ENCODE results near the gene EMX1.

EMX1 gene

DNA sequence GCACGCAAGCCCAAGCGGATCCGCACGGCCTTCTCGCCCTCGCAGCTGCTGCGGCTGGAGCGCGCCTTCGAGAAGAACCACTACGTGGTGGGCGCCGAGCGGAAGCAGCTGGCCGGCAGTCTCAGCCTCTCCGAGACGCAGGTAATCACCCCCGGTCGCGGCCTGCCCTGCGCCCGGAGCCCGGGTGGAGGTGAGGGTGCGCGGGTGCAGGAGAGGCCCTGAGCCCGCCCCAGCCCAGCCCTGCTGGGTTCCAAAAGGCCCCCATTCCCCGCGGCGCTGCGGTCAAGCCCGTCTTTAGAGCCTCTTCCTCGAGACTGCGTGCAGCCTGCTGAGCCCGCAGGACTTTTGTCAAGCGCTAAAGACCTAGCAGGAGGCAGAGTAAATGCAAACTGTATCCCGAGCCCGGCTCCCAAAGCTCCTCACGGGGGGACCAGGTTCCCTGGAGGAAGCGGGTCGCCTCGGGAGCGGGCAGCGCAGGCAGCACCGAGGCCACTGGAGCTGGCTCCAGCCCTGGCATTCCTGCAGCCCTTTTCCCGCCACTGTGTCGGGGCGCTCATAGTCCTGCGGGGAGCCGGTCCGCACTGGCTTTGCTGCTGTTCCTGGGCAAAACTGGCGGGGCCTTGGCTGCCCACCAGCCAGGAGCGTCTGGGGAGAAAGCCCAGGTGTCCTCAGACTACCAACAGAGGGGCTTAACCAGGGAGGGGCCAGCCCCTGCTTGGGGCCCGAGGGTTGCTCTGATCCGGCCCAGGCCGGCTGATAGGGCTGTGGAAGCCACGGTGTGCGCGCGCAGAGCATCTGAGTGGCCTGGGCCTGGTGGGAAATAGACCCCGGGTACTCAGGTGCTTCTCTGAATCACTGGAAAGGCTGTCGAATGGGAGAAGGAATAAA, 7.3 kb downstream of the EMX1 start:
- no peak for DNase-seq (ENCODE audit: low read depth in 2 of 2)

DNA sequence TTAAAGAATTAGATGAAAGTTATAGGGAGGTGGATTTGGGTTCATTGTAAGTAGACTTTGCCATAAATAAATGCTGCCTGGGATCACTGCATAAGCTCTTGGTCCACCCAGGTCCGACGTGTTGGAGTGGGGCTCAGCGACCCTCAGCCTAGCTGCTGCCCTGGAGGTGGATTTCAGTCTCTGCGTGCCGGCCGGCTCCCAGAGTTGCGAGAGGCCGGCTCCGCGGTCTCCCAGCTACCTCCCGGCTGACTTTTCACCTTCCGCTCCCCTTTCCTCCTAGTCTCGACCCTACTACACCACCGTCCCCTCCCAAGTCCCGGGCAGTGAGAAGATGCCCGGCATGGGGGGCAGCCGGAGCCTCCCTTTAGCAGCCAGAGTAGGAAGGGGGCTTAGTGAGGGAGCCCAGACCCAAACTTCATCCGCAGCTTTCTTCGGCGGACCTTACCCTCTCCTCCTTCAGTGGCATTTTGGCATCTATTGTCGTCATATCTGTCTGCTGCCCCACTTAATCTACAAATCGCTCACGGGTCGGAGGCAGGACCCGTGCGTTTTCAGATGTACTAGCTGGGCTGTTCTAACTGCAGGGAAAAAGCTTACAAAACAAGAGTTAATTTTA, 8.1 kb downstream of the EMX1 start:
- no peak for DNase-seq (ENCODE audit: low read depth in 2 of 2)

DNA sequence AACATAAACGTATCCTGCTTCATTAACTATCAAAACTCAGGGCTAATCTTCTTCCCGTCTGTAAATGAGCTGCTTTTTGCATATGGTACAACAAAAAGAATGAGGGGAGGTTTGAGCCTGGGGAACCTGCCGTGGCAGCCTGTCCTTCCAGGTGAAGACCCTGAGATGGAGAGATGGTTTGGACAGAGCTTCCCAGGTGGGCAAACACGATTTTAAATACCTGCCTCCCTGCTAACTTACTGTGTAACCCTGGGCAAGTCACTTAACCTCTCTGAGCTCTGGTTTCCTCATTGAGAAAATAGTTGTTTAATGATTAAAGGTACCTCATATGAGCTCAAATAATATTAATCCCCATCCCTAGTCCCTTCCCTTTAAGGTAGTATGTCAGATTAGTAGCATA, 9.0 kb downstream of the EMX1 start:
- DNase-seq (ENCODE audit: low read depth in 2 of 2), result no peak

GRCh38 chr2:72926811-72927465, 9.6 kb downstream of the EMX1 start:
- no peak for DNase-seq (ENCODE audit: low read depth in 2 of 2)

- DNase-seq (ENCODE audit: low read depth in 2 of 2), result no peak
Measured at GRCh38 chr2:72927619-72928550, 10.6 kb downstream of the EMX1 start.

DNA sequence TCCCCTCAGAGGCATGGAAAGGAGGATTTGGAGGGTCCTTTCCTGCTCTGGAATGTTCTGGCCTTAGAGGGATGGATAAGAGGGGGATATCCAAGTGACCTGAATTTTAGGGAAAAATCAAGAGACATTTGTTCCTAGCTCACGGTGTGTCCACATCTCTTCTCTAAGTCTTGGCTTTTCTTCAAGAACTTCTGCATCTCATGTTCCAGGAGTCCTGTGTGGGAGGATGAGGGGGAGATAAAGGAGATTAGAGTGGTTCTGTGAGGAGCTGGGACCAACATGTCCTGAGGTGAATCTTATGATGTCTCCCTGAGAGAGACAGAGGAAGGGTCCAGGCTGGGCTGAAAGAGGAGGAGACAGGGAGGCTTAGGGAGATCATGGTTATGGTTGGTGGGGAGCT, 11.7 kb downstream of the EMX1 start:
- no peak for DNase-seq (ENCODE audit: low read depth in 2 of 2)

DNA sequence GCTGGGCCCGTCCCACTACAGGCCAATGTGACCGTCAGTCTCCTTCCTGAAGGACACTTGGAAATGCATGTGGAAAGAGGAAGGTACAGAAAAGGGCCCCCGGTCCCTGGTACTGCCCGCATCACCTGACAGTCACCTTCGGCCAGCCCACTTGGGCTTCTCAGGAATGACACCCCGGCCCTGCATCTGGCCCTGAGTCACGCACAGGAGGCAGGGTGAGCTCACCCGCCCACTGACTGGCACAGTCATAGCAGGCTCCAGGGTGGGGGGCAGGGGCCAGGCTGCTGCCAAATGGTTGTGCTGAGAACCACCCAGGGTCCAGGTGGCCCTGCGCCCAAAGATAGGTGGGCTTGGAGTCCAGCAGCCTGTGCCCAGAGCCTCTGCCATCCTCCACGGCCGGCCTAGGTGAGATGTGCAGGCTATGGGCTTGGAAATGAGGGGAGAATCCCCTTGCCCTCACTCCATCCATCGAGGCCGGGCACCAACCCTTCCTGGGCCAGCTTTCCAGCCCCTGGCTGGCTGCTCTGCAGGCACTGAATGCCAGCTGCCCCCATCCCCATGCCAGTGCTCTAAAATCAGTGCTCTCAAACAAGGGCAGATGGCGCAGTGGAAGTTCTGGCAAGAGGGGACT, 14.1 kb downstream of the EMX1 start:
- DNase-seq (ENCODE audit: low read depth in 2 of 2), result no peak

GRCh38 chr2:72932045-72932740, 14.9 kb downstream of the EMX1 start:
- no peak for DNase-seq (ENCODE audit: low read depth in 2 of 2)

GRCh38 chr2:72932805-72933204, 15.5 kb downstream of the EMX1 start:
- DNase-seq (ENCODE audit: low read depth in 2 of 2), result no peak

GRCh38 chr2:72933207-72933606, 15.9 kb downstream of the EMX1 start:
- no peak for DNase-seq (ENCODE audit: low read depth in 2 of 2)

DNA sequence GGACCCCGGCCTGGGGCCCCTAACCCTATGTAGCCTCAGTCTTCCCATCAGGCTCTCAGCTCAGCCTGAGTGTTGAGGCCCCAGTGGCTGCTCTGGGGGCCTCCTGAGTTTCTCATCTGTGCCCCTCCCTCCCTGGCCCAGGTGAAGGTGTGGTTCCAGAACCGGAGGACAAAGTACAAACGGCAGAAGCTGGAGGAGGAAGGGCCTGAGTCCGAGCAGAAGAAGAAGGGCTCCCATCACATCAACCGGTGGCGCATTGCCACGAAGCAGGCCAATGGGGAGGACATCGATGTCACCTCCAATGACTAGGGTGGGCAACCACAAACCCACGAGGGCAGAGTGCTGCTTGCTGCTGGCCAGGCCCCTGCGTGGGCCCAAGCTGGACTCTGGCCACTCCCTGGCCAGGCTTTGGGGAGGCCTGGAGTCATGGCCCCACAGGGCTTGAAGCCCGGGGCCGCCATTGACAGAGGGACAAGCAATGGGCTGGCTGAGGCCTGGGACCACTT, 16.4 kb downstream of the EMX1 start:
- DNase-seq (ENCODE audit: low read depth in 2 of 2), result no peak

DNA sequence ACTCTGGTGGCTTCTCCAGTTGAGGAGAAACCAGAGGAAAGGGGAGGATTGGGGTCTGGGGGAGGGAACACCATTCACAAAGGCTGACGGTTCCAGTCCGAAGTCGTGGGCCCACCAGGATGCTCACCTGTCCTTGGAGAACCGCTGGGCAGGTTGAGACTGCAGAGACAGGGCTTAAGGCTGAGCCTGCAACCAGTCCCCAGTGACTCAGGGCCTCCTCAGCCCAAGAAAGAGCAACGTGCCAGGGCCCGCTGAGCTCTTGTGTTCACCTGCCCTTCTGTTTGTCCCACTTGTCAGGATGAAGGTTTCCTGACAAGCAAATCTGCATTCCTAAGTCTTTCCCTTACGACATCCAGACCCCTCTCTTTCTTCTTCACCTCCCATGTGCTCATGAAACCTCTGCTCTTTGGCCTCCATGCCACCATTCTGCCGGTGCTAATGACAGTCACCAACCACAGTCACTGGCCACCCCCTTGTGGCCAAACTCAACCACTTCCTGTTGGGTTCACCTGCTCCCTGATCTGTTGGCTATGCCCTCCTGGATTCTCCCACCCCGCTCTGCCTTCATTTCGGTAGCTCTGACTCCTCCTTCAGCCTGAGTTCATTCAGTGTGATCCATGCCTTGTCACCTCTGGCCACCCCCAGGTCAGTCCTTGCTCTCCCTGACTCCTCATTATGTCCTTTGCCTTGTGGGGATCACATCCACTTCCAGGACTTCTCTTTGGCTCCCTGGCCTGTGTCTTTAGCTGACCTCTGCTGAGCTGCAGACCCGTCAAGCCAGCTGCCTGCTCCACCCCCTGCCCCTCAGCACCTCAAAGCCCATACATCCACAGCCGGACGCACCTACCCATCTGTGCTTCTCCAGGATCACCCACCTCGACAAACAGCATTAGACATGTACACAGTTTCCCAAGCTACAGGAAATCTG, 17.6 kb downstream of the EMX1 start:
- no peak for DNase-seq (ENCODE audit: low read depth in 2 of 2)

DNA sequence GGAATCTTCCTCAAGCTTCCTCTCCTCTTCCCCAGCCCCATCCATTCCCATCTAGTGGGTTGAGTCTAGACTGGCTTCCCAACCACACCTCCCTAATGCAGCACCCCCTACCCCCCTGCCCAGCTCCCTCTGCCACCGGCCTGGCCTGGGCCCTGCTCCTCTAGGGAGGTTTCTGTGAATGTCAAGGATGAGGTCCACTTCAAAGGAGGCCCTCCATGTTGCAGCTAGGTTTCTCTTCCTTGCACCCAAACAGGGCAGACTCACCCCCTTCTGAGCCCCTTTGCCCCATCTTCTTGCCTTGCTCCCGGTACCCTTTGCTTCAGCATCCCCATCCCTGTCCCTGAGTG, 18.3 kb downstream of the EMX1 start:
- no peak for DNase-seq (ENCODE audit: low read depth in 2 of 2)

DNA sequence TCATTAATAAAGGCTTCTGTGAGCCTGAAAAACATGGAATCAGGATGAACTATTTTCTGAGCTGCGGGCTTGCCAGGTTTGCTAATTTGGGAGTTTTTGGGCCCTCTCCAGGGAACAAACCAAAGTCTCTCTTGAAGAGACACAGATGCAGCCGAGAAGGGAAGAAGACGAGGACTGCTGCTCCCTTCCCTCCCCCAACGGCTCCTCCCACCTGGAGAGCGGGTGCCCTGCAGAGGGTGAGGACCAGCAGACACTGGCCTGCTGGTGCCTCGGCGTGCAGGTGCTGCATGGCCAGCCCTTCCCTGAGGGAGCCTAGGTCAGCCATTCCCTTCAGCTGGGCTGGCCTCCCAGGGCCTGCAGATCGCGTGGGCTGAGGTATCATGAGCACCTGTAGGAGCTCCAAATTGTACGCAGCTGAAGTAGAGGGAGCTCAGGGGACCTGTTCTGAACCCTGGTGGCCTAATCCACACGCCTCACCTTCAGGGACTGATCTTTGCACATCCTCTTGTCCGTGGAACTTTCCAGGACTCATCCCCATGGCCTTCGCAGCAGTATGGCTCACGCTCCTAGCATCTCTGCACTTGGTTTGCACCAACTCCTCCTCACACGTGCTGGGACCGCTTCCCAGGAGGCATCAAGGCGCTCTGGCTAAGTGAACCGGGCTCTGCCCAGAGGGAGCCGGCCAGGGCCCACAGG, 19.5 kb downstream of the EMX1 start:
- DNase-seq (ENCODE audit: low read depth in 2 of 2), result no peak

GRCh38 chr2:72937356-72937669, 20.0 kb downstream of the EMX1 start:
- no peak for DNase-seq (ENCODE audit: low read depth in 2 of 2)

DNA sequence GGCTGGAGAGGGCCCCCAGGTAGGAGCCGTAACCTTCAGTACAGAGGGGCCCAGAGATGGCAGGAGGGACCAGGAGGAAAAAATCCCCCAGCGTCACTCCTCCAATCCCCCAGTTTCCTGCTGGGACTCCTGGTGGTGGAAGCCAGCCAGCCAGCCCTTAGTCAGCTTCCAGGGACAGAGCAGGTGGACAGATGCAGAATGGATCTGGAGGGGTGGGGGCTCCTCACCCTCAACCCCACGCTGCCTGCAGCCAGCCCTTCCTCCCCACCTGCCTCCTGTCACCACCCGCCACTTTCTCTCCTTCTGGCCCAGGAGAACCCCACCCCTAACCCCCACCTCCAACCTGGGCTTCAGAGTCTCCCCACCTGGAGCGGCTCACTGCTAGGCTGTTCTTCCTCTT, 21.1 kb downstream of the EMX1 start:
- no peak for DNase-seq (ENCODE audit: low read depth in 2 of 2)

DNA sequence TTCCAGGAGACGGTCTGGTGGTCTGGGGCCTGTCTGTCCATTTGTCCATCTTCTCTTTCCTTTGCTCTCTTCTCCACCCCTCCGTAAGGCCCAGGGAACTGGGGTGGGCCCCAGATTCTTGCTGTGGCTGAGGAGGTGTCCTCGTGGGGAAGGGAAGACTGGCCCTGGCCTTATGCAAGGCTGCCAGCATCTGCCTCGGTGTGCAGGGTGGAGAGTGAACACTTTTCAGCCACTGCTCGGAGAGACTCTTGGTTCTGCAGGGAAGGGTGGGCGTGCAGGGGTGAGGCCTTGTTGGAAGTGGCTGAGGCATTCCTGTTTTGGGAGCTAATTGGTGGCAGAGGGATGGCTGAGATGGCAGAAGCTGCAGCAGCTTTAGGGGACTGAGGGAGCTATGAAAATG, 23.0 kb downstream of the EMX1 start:
- no peak for DNase-seq (ENCODE audit: low read depth in 2 of 2)

GRCh38 chr2:72940786-72941185, 23.5 kb downstream of the EMX1 start:
- DNase-seq (ENCODE audit: low read depth in 2 of 2), result no peak

- DNase-seq (ENCODE audit: low read depth in 2 of 2), result no peak
Measured at GRCh38 chr2:72942293-72942692, 25.0 kb downstream of the EMX1 start.

Data from stimulated activated CD8-positive, alpha-beta memory T cell treated with anti-CD3 and anti-CD28 coated beads, Interleukin-15, amount 100 ng/mL, for 4 hours (primary cell).